VCaP (cell line): ENCODE data around the gene MOB2.

Experiments used
- H3K27ac ChIP-seq: fragments of 450-650 bp; 2 replicates; pipeline ENCODE4 v1.5.1; 2017
- TF ChIP-seq, protein P1 (sequence below): fragments of 450-650 bp; conservative IDR thresholded peaks from 2 replicates; pipeline ENCODE4 v1.5.1; 2017; ENCODE audit warnings: mild to moderate bottlenecking, moderate library complexity

Gene MOB2

DNA sequence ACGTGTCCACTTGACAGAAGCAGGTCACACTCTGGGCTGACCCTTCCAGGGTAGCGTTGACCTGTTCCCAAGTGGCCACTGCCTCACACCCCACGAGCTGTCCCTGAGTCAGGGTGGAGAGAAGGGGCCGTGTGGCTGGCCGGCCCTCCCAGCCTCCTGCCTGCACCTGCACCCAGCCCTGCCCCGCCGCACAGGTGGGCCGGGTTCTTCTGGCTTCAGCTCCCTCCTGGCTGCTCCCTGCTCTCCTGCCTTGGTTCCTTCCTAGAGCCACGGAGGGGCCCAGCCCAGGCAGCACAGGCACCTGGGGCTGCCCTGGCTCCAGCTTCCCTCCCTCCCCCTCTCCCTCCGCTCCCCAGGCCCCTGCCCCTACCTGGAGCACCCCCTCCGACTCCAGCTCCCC lies 42.3 kb downstream of the MOB2 start:
- no peak overlapping the region for H3K27ac ChIP-seq
- TF ChIP-seq, protein P1, sequence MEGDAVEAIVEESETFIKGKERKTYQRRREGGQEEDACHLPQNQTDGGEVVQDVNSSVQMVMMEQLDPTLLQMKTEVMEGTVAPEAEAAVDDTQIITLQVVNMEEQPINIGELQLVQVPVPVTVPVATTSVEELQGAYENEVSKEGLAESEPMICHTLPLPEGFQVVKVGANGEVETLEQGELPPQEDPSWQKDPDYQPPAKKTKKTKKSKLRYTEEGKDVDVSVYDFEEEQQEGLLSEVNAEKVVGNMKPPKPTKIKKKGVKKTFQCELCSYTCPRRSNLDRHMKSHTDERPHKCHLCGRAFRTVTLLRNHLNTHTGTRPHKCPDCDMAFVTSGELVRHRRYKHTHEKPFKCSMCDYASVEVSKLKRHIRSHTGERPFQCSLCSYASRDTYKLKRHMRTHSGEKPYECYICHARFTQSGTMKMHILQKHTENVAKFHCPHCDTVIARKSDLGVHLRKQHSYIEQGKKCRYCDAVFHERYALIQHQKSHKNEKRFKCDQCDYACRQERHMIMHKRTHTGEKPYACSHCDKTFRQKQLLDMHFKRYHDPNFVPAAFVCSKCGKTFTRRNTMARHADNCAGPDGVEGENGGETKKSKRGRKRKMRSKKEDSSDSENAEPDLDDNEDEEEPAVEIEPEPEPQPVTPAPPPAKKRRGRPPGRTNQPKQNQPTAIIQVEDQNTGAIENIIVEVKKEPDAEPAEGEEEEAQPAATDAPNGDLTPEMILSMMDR, result no peak

DNA sequence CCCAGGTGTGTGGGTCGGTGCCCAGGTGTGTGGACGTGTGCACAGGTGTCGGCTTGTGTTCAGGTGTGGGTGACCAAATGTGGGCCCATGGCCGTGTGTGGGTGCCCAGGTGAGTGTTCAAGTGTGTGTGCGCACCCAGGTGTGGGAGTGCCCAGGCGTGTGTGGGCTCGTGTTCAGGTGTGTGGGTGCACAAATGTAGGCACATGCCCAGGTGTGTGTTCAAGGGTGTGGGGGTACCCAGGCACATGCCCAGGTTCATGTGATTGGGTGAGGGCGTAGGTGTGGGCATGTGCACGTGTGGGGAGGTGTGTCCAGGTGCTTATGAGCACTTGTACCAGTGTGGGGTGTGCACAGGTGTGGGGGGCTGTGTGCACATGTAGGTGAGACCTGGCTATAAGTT lies 42.8 kb downstream of the MOB2 start:
- no peak overlapping the region for H3K27ac ChIP-seq
- TF ChIP-seq, protein P1, result no peak

DNA sequence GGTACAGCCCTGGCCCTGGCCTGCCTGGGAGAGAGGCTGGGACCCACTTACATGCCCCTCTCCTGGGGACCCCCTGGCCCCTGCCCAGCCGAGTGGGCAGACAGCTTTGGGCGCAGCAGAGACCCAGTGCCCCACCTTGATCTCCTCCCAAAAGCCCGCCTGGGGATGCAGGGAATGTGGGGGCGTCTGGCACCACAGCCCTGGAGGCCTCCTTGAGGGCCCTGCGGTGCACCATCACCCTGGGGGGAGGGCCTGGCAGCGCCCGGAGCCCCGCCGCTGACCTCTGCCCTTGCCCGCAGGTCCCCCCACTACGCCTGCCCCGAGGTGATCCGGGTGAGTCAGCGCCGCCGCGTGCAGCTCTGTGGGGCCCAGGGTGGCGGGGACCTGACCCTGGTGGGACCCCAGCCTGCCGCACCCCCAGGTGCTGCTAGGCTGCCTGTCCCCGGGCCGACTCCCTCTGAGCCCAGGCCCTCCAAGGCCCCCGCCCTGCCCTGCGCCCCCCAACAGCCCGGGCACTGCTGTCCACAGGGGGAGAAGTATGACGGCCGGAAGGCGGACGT lies 43.7 kb downstream of the MOB2 start:
- no peak overlapping the region for H3K27ac ChIP-seq

DNA sequence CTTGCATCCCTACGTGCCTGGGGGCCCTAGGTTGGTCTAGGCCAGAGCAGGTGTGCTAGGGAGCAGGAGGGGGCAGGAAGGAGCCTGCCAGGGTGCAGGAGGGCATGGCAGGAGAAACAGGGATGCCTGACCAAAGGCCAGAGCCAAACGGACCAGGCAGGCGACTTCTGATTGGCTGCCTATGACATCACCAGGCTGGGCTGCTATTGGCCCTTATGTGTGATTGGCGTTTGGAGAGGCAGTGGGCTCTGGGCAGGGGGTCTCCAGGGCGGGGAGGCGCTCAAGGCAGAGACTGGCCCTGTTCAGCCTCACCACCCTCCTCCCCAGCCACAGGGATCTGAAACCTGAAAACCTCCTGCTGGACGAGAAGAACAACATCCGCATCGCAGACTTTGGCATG lies 44.4 kb downstream of the MOB2 start:
- TF ChIP-seq, protein P1, result no peak
- H3K27ac ChIP-seq, result no peak overlapping the region

More for the DNA sequence above, 43.7 kb downstream of the MOB2 start:
- TF ChIP-seq, protein P1, result no peak

DNA sequence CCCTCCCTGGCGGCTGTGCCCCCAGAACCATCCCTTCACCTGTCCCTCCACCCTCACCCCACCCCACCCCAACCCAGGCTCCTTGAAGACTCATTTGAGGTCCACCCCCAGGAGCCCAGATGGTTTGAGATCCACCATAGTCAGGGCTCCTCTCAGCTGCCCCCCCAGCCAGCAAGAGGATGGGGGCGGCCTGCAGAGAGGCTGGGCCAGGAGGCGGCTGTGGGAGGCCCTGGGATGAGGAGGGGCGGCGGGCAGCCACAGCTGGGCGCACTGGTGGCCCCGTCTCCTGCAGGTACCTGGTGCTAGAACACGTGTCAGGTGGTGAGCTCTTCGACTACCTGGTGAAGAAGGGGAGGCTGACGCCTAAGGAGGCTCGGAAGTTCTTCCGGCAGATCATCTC lies 46.1 kb downstream of the MOB2 start:
- H3K27ac ChIP-seq, result no peak overlapping the region
- TF ChIP-seq, protein P1, result no peak

DNA sequence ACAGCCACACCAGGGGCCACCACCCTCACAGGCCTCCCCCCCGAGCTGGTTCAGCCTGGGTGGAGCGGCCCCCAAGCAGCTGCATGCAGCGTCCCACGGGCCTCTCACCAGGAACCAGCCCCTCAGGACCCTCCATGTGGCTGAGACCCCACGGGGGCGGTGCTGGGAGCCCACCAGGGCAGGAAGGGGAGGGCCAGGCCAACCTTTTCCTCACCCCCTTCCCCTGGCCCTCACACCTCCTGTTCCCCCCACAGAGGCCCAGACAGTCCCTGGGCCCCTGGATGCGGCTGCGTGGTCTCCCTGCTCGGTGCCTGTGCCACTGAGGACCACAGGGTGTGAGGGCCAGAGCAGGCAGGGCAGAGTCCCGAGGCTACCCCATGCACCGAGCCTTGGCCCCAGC lies 46.5 kb downstream of the MOB2 start:
- H3K27ac ChIP-seq, result no peak overlapping the region
- TF ChIP-seq, protein P1, result no peak

DNA sequence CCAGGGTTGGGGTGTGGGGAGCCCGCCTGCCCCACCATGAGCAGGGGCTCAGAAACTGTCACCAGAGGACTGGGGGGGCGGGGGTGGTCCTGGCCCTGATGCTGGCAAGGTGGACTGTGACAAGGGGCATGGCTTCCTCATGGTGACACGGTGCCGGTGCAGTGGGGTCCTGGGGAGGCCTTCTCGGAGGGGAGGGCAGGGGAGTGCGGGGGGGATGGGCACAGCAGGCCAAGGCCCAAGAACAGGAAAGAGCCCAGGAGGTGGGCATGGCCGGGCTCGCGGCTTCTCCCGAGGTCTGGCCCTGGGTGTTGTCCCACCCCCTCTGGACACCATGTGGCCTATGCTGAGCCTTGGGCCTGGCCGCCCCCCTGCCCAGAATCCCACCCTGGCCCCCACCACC lies 47.2 kb downstream of the MOB2 start:
- TF ChIP-seq, protein P1, result no peak
- H3K27ac ChIP-seq, result peak overlapping the region; percentile 45; the same call in 1 of the 2 replicates
